Ishikawa (cell line): Measurements from ENCODE around the gene ABL1.

Experiments used
- CEBPB ChIP-seq: IDR thresholded peaks from 2 replicates; pipeline ENCODE4 v1.6.1; 2012
- CREB1 ChIP-seq: IDR thresholded peaks from 2 replicates; pipeline ENCODE4 v1.6.1; 2012; ENCODE audit warnings: low read depth
- EGR1 ChIP-seq: IDR thresholded peaks from 2 replicates; pipeline ENCODE4 v1.6.1; 2012
- EP300 ChIP-seq: IDR thresholded peaks from 2 replicates; pipeline ENCODE4 v1.6.1; 2012; ENCODE audit warnings: borderline replicate concordance
- FOXM1 ChIP-seq: IDR thresholded peaks from 2 replicates; pipeline ENCODE4 v1.6.1; 2012; ENCODE audit warnings: low read depth, borderline replicate concordance
- NFIC ChIP-seq: IDR thresholded peaks from 2 replicates; pipeline ENCODE4 v1.6.1; 2012
- RAD21 ChIP-seq: IDR thresholded peaks from 2 replicates; pipeline ENCODE4 v1.6.1; 2012; ENCODE audit warnings: low read depth
- YY1 ChIP-seq: IDR thresholded peaks from 2 replicates; pipeline ENCODE4 v1.6.1; 2012; ENCODE audit warnings: low read depth

DNA sequence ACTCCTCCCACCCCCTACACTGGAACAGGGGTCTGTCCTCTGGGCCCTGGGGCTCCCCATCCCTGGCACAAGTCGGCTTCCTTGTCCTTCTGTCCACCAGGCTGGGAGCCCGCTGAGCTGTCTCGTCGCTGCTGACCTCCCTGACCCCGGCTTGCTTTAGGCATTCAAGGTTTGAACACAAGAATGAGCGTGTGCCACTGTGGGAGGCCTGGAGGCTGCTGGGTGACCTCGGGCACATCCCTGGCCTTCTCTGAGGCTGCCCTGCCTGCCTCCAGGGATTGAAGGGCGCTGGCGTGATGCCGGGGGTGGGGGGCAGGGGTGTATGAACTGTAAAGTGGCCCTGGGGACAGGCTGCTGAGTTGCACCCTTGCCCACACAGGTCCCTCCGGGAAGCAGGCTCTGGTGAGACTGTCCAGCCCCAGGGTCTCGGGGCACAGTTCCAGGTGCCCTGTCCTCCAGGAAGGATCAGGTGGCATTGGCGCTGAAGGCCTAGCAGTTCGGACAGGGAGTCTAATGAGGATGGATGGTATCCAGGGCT lies 85.8 kb downstream of the ABL1 start:
- TF ChIP-seq EP300 (no peak), NFIC (no peak), RAD21 (no peak), CREB1 (no peak), YY1 (no peak), CEBPB (no peak), FOXM1 (no peak), EGR1 (no peak)
